Suprapubic skin (tissue), 4 donors: ENCODE measurements around the gene MET. TPM values are rescaled to one million over a fixed set of nuclear protein-coding genes. Genes with fewer than 3 reads are reported as not detected.

Source experiments
- DNase-seq, 2 donors: peaks; one replicate each; pipeline ENCODE4 v3.0.0-alpha.2; 2019; ENCODE audit warnings: low spot score in 2 of 2
- H3K27ac ChIP-seq: fragments of 200-600 bp; sonication (generic); one replicate; pipeline ENCODE4 v1.5.1; 2019
- H3K27me3 ChIP-seq: fragments of 200-600 bp; sonication (generic); one replicate; pipeline ENCODE4 v1.5.1; 2019
- H3K36me3 ChIP-seq: fragments of 200-600 bp; sonication (generic); one replicate; pipeline ENCODE4 v1.5.1; 2019
- H3K4me1 ChIP-seq: fragments of 200-600 bp; sonication (generic); one replicate; pipeline ENCODE4 v1.5.1; 2019
- H3K4me3 ChIP-seq: fragments of 200-600 bp; sonication (generic); one replicate; pipeline ENCODE4 v1.5.1; 2019; ENCODE audit warnings: mild to moderate bottlenecking
- H3K9me3 ChIP-seq: fragments of 200-600 bp; sonication (generic); one replicate; pipeline ENCODE4 v1.5.1; 2019
- EP300 ChIP-seq: sonication (generic); formaldehyde crosslinking; IDR thresholded peaks from one replicate; pipeline ENCODE4 v1.6.1; 2017; ENCODE audit warnings: antibody characterized with exemption
- POLR2A ChIP-seq, 2 donors: fragments of 450-650 bp; IDR thresholded peaks; one replicate each; pipeline ENCODE4 v1.6.1; 2017; ENCODE audit warnings: antibody characterized with exemption in 2 of 2, mild to moderate bottlenecking in 2 of 2, moderate library complexity in 2 of 2
- POLR2AphosphoS5 ChIP-seq, 3 donors: sonication (generic); formaldehyde crosslinking; IDR thresholded peaks; one replicate each; pipeline ENCODE4 v1.6.1; 2017; ENCODE audit warnings: antibody characterized with exemption in 3 of 3
- WGBS: methylation state at CpG from one replicate; pipeline ENCODE4 v1.1.5; 2018; 5-methylcytosine and 5-hydroxymethylcytosine counted together
- total RNA-seq, 4 donors: library from RNA; depleted of rRNA; stranded (reverse); fragments of >200 nt; gene quantifications; one replicate each; pipeline ENCODE4 v1.1.0, GENCODE V29; 2016
- TF ChIP-seq, protein P1 (sequence below), 2 donors: fragments of 200-600 bp in 1 of 2; fragments of 450-650 bp in 1 of 2; sonication (generic) in 1 of 2; IDR thresholded peaks; one replicate each; pipeline ENCODE4 v1.5.1; 2016 to 2019; ENCODE audit warnings: antibody characterized with exemption in 2 of 2, mild to moderate bottlenecking in 1 of 2, moderate library complexity in 1 of 2

MET gene
- total RNA-seq, 4 donors from 2014 or later = 22.8 to 41.2 (median 32.0) TPM

DNA sequence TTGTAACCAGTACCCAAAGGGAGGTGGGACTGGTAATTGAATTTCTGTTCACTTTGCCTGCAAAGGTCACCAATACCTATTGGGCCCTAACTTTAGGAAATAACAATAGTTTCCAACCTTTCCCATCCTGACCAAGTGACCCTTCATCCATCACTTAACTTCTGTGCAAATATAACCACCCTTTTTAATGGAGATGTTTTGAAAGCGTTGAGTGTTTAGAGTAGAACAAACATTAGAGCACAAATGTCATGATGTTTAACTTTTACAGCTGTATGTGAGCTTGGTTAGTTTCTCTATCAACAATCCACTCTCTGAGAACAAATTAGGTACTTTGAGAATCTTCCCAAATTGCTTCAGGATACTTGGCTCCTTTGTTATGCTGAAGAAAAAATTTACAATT lies 66.4 kb downstream of the MET start:
- no peak for TF ChIP-seq EP300
- TF ChIP-seq POLR2A (IDR thresholded peaks at IDR 0.05) = no peak
- TF ChIP-seq, protein P1, sequence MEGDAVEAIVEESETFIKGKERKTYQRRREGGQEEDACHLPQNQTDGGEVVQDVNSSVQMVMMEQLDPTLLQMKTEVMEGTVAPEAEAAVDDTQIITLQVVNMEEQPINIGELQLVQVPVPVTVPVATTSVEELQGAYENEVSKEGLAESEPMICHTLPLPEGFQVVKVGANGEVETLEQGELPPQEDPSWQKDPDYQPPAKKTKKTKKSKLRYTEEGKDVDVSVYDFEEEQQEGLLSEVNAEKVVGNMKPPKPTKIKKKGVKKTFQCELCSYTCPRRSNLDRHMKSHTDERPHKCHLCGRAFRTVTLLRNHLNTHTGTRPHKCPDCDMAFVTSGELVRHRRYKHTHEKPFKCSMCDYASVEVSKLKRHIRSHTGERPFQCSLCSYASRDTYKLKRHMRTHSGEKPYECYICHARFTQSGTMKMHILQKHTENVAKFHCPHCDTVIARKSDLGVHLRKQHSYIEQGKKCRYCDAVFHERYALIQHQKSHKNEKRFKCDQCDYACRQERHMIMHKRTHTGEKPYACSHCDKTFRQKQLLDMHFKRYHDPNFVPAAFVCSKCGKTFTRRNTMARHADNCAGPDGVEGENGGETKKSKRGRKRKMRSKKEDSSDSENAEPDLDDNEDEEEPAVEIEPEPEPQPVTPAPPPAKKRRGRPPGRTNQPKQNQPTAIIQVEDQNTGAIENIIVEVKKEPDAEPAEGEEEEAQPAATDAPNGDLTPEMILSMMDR (IDR thresholded peaks at IDR 0.05) = no peak
- no peak for TF ChIP-seq POLR2AphosphoS5 (IDR thresholded peaks at IDR 0.05)
- Histone ChIP-seq H3K4me1 (peaks cover 8% of the 10 kb centered on the region), H3K27me3 (no peaks in the 10 kb centered on the region), H3K4me3 (no peak overlapping the region), H3K9me3 (no peaks in the 10 kb centered on the region), H3K36me3 (peaks cover under 1% of the 10 kb centered on the region), H3K27ac (no peak overlapping the region)
- DNase-seq = no peak
- 93% methylated on average over 1 of the region's 1 CpG for WGBS

DNA sequence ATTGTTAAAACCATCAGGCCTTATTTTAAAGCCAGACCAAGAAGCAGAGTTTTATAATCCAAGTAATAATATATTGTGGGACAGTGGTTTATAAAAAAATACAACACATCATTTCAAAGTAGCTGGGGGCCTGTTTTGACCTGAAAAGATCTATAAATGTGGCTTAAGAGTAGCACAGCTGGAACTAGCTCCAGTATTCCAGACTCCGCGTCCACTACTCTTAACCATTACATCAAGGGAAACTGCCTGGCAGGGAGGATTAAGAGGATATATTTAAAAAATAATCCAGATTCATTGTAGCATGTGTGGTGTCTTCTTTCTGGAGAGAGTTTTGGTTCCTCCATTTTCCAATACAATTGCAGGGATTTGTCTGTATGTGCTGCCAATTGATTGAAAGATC lies 67.3 kb downstream of the MET start:
- Histone ChIP-seq H3K36me3 (peaks cover 4% of the 10 kb centered on the region), H3K4me1 (peaks cover 8% of the 10 kb centered on the region), H3K4me3 (no peak overlapping the region), H3K9me3 (no peaks in the 10 kb centered on the region), H3K27ac (no peak overlapping the region), H3K27me3 (no peaks in the 10 kb centered on the region)
- no peak for DNase-seq
- WGBS = 90% methylated on average over 2 of the region's 2 CpGs
- TF ChIP-seq, protein P1 (IDR thresholded peaks at IDR 0.05) = no peak
- TF ChIP-seq EP300 (no peak), POLR2AphosphoS5 (IDR thresholded peaks at IDR 0.05) (no peak), POLR2A (IDR thresholded peaks at IDR 0.05) (no peak)

GRCh38 chr7:116740231-116740630 lies 68.2 kb downstream of the MET start:
- TF ChIP-seq, protein P1 (IDR thresholded peaks at IDR 0.05) = no peak
- TF ChIP-seq POLR2A (IDR thresholded peaks at IDR 0.05) (no peak), EP300 (no peak), POLR2AphosphoS5 (IDR thresholded peaks at IDR 0.05) (no peak)
- Histone ChIP-seq H3K4me1 (peaks cover 8% of the 10 kb centered on the region), H3K4me3 (no peak overlapping the region), H3K27me3 (no peaks in the 10 kb centered on the region), H3K27ac (no peak overlapping the region), H3K36me3 (peaks cover 4% of the 10 kb centered on the region), H3K9me3 (no peaks in the 10 kb centered on the region)
- WGBS = 82% methylated on average over 1 of the region's 1 CpG
- DNase-seq = no peak

DNA sequence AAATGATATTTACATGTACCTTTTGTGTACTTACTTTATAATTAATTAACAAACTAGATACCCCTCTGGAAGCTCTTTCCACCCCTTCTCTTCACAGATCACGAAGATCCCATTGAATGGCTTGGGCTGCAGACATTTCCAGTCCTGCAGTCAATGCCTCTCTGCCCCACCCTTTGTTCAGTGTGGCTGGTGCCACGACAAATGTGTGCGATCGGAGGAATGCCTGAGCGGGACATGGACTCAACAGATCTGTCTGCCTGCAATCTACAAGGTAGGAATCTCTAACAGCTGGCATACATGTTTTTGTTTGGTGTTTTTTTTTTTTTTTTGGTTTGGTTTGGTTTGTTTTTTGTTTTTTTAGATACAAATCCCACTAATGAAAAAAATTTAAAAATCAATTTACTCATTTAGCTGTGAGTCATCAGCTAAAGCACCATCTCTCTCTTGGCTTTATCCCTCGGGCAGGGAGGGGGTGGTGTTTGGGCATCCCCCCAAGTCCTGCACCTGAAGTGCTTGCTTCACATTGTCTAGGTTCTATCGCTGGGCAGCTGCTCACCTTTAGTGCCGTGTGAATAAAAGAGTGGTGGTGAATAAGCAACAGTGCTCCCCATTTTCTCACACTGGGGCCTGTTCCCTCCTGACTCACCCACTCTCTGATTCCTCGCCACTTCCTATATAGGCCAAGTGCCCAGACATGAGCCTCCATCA lies 68.9 kb downstream of the MET start:
- Histone ChIP-seq H3K36me3 (peaks cover 4% of the 10 kb centered on the region), H3K27ac (no peak overlapping the region)
- 67% methylated on average over 9 of the region's 9 CpGs for WGBS

GRCh38 chr7:116741625-116742316 lies 69.8 kb downstream of the MET start:
- peaks cover 8% of the 10 kb centered on the region for H3K4me1 ChIP-seq
- H3K4me3 ChIP-seq = no peak overlapping the region
- H3K27ac ChIP-seq = no peak overlapping the region
- no peak for TF ChIP-seq POLR2AphosphoS5 (IDR thresholded peaks at IDR 0.05)
- TF ChIP-seq POLR2A (IDR thresholded peaks at IDR 0.05) = no peak
- TF ChIP-seq, protein P1 (IDR thresholded peaks at IDR 0.05) = no peak
- TF ChIP-seq EP300 = no peak
- H3K9me3 ChIP-seq = no peaks in the 10 kb centered on the region
- H3K36me3 ChIP-seq = peaks cover 4% of the 10 kb centered on the region
- 77% methylated on average over 7 of the region's 7 CpGs for WGBS
- DNase-seq = no peak
- no peaks in the 10 kb centered on the region for H3K27me3 ChIP-seq

More for the DNA sequence above, 68.9 kb downstream of the MET start:
- TF ChIP-seq EP300 = no peak
- TF ChIP-seq, protein P1 (IDR thresholded peaks at IDR 0.05) = no peak
- no peak for TF ChIP-seq POLR2AphosphoS5 (IDR thresholded peaks at IDR 0.05)
- no peak for TF ChIP-seq POLR2A (IDR thresholded peaks at IDR 0.05)
- Histone ChIP-seq H3K4me3 (no peak overlapping the region), H3K9me3 (no peaks in the 10 kb centered on the region), H3K4me1 (peaks cover 8% of the 10 kb centered on the region), H3K27me3 (no peaks in the 10 kb centered on the region)
- DNase-seq = no peak
